ENCODE data around the gene C2CD3.
"Not testable (repeated sequence)": the region's sequence is repeated elsewhere in the genome, so short reads cannot be mapped to it uniquely, and the experiment has no call there.

C2CD3 gene

GRCh38 chr11:73990730-73991129, 180.1 kb downstream of the C2CD3 start:
- TF ChIP-seq CTCF (IDR thresholded peaks at IDR 0.05; ENCODE audit: low read length, missing control alignments): no peak
- no peak overlapping the region for H3K4me3 ChIP-seq (replicated peaks; ENCODE audit: low read depth, low read length)
- DNase-seq (ENCODE audit: low read depth): no peak

GRCh38 chr11:73989156-73989555, 181.6 kb downstream of the C2CD3 start:
- DNase-seq (ENCODE audit: low read depth): no peak
- TF ChIP-seq CTCF (IDR thresholded peaks at IDR 0.05; ENCODE audit: low read length, missing control alignments): no peak
- no peak overlapping the region for H3K4me3 ChIP-seq (replicated peaks; ENCODE audit: low read depth, low read length)

- no peak for TF ChIP-seq CTCF (IDR thresholded peaks at IDR 0.05; ENCODE audit: low read length, missing control alignments)
- no peak overlapping the region for H3K4me3 ChIP-seq (replicated peaks; ENCODE audit: low read depth, low read length)
- no peak for DNase-seq (ENCODE audit: low read depth)
Measured at GRCh38 chr11:73988227-73988626, 182.6 kb downstream of the C2CD3 start.

GRCh38 chr11:73985661-73986060, 185.1 kb downstream of the C2CD3 start:
- H3K4me3 ChIP-seq (replicated peaks; ENCODE audit: low read depth, low read length); DNase-seq (ENCODE audit: low read depth): not testable (repeated sequence)

GRCh38 chr11:73983741-73984538, 186.9 kb downstream of the C2CD3 start:
- DNase-seq (ENCODE audit: low read depth): no peak
- peak overlapping the region; percentile 70 for H3K4me3 ChIP-seq (replicated peaks; ENCODE audit: low read depth, low read length)
- TF ChIP-seq CTCF (IDR thresholded peaks at IDR 0.05; ENCODE audit: low read length, missing control alignments): no peak

- peak; percentile 80 for DNase-seq (ENCODE audit: low read depth)
- TF ChIP-seq CTCF (IDR thresholded peaks at IDR 0.05; ENCODE audit: low read length, missing control alignments): no peak
- peak overlapping the region; percentile 70 for H3K4me3 ChIP-seq (replicated peaks; ENCODE audit: low read depth, low read length)
Measured at GRCh38 chr11:73982990-73983740, 187.6 kb downstream of the C2CD3 start.

GRCh38 chr11:73982595-73982989, 188.2 kb downstream of the C2CD3 start, which contains the start of gene UCP2:
Gene UCP2 (minus strand): TSS chr11:73982843. CDS start chr11:73978378, 4,465 bp downstream.
- H3K4me3 ChIP-seq (replicated peaks; ENCODE audit: low read depth, low read length): peak within 1 kb of the TSS; percentile 70
- peak; percentile 65 for DNase-seq (ENCODE audit: low read depth)
- TF ChIP-seq CTCF (IDR thresholded peaks at IDR 0.05; ENCODE audit: low read length, missing control alignments): no peak
